T-cell (primary cell): ENCODE measurements around the gene XAB2. TPM values are rescaled to one million over a fixed set of nuclear protein-coding genes. Genes with fewer than 3 reads are reported as not detected.

Experiments
- ATAC-seq, 4 experiments: fragments of 200-7000 bp in 3 of 4; fragments of 150-1000 bp in 1 of 4; cut with Tn5 transposase; replicated peaks in 1 of 4; 1 replicate in 3 of 4; 2 replicates in 1 of 4; pipeline ENCODE4 v1.10.0; 2021; ENCODE audit warnings: moderate library complexity in 3 of 4, mild to moderate bottlenecking in 2 of 4, moderate number of reproducible peaks in 1 of 4
- CTCF ChIA-PET, 2 donors: fragments of 300-600 bp; sonication (Branson Sonifier 250); formaldehyde crosslinking; loops; one replicate each; lab custom pipeline; 2022; ENCODE audit warnings: antibody characterized with exemption in 2 of 2; lab: Charles Lee
- POLR2A ChIA-PET, 2 donors: fragments of 300-600 bp; sonication (Branson Sonifier 250); formaldehyde crosslinking; loops; one replicate each; lab custom pipeline; 2022; ENCODE audit warnings: antibody characterized with exemption in 2 of 2; lab: Charles Lee
- DNase-seq, 35 experiments: peaks; one replicate each; pipeline versions ENCODE4 v3.0.0 to v3.0.0-alpha.2; 2013 to 2023
- H3K27ac ChIP-seq: one replicate; pipeline ENCODE4 v1.5.1; 2013; ENCODE audit warnings: low read length
- H3K27me3 ChIP-seq, 2 experiments: replicated peaks in 1 of 2; 1 replicate in 1 of 2; 2 replicates in 1 of 2; pipeline versions ENCODE4 v1.6.1 to v1.7.0; 2013; ENCODE audit warnings: low read length in 1 of 2, mixed read lengths in 1 of 2; ENCODE audit not compliant: control insufficient read depth in 2 of 2, insufficient read depth in 2 of 2; ENCODE audit errors: extremely low read depth in 1 of 2
- H3K36me3 ChIP-seq, 2 donors: 1 replicate in 1 of 2; 2 replicates in 1 of 2; pipeline versions ENCODE4 v1.6.1 to v1.7.0; 2013; ENCODE audit warnings: low read length in 1 of 2; ENCODE audit not compliant: control insufficient read depth in 2 of 2, insufficient read depth in 1 of 2; ENCODE audit errors: extremely low read depth in 1 of 2
- H3K4me1 ChIP-seq, 2 experiments: 1 replicate in 1 of 2; 2 replicates in 1 of 2; pipeline versions ENCODE4 v1.6.1 to v1.7.0; 2013; ENCODE audit warnings: low read length in 2 of 2, mixed read lengths in 1 of 2; ENCODE audit not compliant: insufficient read depth in 2 of 2, control insufficient read depth in 1 of 2; ENCODE audit errors: extremely low read depth in 1 of 2
- H3K4me3 ChIP-seq, 2 donors: 1 replicate in 1 of 2; 2 replicates in 1 of 2; pipeline versions ENCODE4 v1.5.1 to v1.7.0; 2013; ENCODE audit warnings: mild to moderate bottlenecking in 2 of 2, low read length in 1 of 2, moderate library complexity in 1 of 2; ENCODE audit not compliant: control insufficient read depth in 1 of 2; ENCODE audit errors: extremely low read depth in 1 of 2
- H3K9me3 ChIP-seq: 2 replicates; pipeline ENCODE4 v1.7.0; 2013
- H3K27ac Mint-ChIP-seq, 2 donors: one replicate each; pipeline ENCODE4 v1.8.0; 2020 to 2021; ENCODE audit warnings: mild to moderate bottlenecking in 2 of 2, mixed read lengths in 2 of 2
- H3K27me3 Mint-ChIP-seq, 2 donors: one replicate each; pipeline ENCODE4 v1.8.0; 2021 to 2022; ENCODE audit warnings: mixed read lengths in 2 of 2
- H3K36me3 Mint-ChIP-seq: one replicate; pipeline ENCODE4 v1.8.0; 2021; ENCODE audit warnings: mixed read lengths
- H3K4me1 Mint-ChIP-seq, 3 donors: one replicate each; pipeline ENCODE4 v1.8.0; 2020 to 2022; ENCODE audit warnings: mixed read lengths in 3 of 3, mild to moderate bottlenecking in 1 of 3
- H3K4me3 Mint-ChIP-seq, 3 donors: one replicate each; pipeline ENCODE4 v1.8.0; 2020 to 2022; ENCODE audit warnings: mild to moderate bottlenecking in 3 of 3, mixed read lengths in 3 of 3, moderate library complexity in 3 of 3
- H3K9me3 Mint-ChIP-seq, 3 donors: one replicate each; pipeline ENCODE4 v1.8.0; 2020 to 2022; ENCODE audit warnings: mixed read lengths in 3 of 3
- WGBS: methylation state at CpG from one replicate; pipeline ENCODE4 v1.1.5; 2013; ENCODE audit warnings: missing lambda C conversion rate; ENCODE audit not compliant: insufficient coverage; 5-methylcytosine and 5-hydroxymethylcytosine counted together
- total RNA-seq, 35 experiments: library from RNA in 6 of 35; stranded (reverse) in 6 of 35; fragments of 120-200 nt in 1 of 35; gene quantifications; one replicate each; pipeline versions ENCODE4 v1.2.1 to v1.2.4 and lab custom pipeline; 2013 to 2026

Gene XAB2
- total RNA-seq, 5 donors from 2014 or later (not counting 1 experiment from before 2014, with no cell fraction given): 59.9 to 82.6 (median 78.1) TPM

DNA sequence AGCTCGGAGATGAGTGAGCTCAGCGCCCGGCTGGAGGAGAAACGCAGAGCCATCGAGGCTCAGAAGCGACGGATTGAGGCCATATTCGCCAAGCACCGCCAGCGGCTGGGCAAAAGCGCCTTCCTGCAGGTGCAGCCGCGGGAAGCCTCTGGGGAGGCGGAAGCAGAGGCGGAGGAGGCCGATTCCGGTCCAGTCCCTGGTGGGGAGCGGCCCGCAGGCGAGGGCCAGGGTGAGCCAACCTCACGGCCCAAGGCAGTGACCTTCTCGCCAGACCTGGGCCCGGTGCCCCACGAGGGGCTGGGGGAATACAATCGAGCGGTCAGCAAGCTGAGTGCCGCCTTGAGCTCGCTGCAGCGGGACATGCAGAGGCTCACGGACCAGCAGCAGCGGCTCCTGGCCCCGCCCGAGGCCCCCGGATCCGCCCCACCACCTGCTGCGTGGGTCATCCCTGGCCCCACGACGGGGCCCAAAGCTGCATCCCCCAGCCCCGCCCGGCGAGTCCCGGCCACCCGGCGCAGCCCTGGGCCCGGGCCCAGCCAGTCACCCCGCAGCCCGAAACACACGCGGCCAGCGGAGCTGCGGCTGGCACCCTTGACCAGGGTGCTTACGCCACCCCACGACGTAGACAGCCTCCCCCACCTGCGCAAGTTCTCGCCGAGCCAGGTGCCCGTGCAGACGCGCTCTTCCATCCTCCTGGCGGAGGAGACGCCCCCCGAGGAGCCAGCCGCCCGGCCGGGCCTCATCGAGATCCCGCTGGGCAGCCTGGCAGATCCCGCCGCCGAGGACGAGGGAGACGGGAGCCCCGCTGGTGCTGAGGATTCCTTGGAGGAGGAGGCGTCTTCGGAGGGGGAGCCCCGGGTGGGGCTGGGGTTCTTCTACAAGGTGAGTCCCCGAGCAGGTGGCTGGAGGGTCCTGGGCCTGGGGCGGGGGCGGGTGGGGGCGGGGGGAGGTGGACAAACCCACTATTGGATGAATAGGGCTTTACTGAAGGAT is 16.8 kb downstream of the XAB2 start:
- Histone ChIP-seq H3K4me1 (no peaks in the 10 kb centered on the region), H3K9me3 (no peaks in the 10 kb centered on the region), H3K27me3 (peaks cover 0 to 6% of the 10 kb centered on the region in 2 experiments), H3K27ac (no peak overlapping the region), H3K4me3 (no peak overlapping the region), H3K36me3 (no peaks in the 10 kb centered on the region)
- WGBS: 92% methylated on average over 60 of the region's 81 CpGs
- Mint-ChIP-seq H3K4me3 (no peak overlapping the region), H3K27ac (no peak overlapping the region), H3K27me3 (no peaks in the 10 kb centered on the region), H3K9me3 (no peaks in the 10 kb centered on the region), H3K36me3 (peaks cover 6% of the 10 kb centered on the region), H3K4me1 (no peaks in the 10 kb centered on the region)
- ChIA-PET POLR2A (interaction anchor here in 1 of 2 donors (0.6 kb wide), 1 partner anchor 49 kb away, joined by 3 read pairs; no protein-coding TSS in a partner anchor), CTCF (no interaction called here)
- no peak for ATAC-seq
- DNase-seq: no peak

DNA sequence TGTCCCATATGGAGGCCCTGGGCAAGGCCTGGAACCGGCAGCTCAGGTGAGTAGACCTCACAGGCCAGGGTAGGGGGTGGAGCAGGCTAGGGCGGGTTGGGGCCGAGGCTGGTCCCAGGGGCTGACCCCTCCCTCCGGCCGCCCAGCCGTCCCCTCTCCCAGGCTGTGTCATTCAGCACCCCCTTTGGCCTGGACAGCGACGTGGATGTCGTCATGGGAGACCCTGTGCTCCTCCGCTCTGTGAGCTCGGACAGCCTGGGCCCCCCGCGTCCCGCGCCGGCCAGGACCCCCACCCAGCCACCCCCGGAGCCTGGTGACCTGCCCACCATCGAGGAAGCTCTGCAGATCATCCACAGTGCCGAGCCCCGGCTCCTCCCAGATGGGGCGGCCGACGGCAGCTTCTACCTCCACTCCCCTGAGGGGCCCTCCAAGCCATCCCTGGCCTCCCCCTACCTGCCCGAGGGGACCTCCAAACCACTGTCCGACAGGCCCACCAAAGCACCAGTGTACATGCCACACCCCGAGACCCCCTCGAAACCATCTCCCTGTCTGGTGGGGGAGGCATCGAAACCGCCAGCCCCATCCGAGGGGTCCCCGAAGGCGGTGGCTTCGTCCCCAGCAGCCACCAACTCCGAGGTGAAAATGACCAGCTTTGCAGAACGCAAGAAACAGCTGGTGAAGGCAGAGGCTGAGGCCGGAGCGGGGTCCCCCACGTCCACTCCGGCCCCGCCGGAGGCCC is 17.6 kb downstream of the XAB2 start:
- H3K27me3 ChIP-seq: peaks cover 0 to 14% of the 10 kb centered on the region in 2 experiments
- ATAC-seq (no peak), DNase-seq (no peak)
- H3K4me1 ChIP-seq: peaks cover 2 to 5% of the 10 kb centered on the region in 2 experiments
- H3K27ac ChIP-seq: no peak overlapping the region
- peaks cover 0 to 3% (median 0%) of the 10 kb centered on the region in 3 donors for H3K4me1 Mint-ChIP-seq
- H3K4me3 ChIP-seq: no peak overlapping the region
- 86% methylated on average over 34 of the region's 41 CpGs for WGBS
- H3K4me3 Mint-ChIP-seq: no peak overlapping the region
- no peaks in the 10 kb centered on the region for H3K36me3 Mint-ChIP-seq
- H3K9me3 ChIP-seq: no peaks in the 10 kb centered on the region
- peaks cover 0 to 2% of the 10 kb centered on the region in 2 donors for H3K27me3 Mint-ChIP-seq
- H3K36me3 ChIP-seq: no peaks in the 10 kb centered on the region
- no peaks in the 10 kb centered on the region for H3K9me3 Mint-ChIP-seq
- ChIA-PET CTCF (no interaction called here), POLR2A (interaction anchor here in 1 of 2 donors (0.6 kb wide), 1 partner anchor 49 kb away, joined by 3 read pairs; no protein-coding TSS in a partner anchor)
- H3K27ac Mint-ChIP-seq: no peak overlapping the region

DNA sequence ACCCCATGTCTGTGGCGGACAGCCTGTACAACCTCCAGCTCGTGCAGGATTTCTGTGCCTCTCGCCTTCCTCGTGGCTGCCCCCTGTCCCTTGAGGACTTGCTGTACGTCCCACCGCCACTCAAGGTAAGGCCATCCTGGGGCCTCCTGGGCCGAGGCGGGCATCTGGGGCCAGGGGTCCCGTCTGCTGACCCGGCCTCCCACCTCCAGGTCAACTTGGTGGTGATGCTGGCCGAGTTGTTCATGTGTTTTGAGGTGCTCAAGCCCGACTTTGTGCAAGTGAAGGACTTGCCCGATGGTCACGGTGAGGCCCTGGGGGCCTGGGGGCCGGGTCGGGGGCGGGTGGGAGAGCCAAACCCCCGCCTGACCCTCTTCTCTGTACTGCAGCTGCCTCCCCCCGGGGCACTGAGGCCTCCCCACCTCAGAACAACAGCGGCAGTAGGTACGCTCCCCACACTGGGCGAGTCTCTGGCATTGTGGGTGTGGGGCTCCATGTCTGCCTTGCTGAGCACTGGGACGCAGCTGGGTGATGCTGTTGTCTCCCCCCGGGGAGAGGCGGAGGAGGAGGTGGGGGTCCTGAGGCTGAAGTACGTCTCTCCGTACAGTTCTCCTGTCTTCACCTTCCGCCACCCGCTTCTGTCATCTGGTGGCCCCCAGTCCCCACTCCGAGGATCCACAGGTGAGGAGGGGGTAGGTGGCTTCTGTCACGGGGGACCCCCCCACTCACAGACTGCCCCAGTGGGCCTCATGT is 18.7 kb downstream of the XAB2 start:
- H3K27ac ChIP-seq: no peak overlapping the region
- Mint-ChIP-seq H3K27ac (no peak overlapping the region), H3K36me3 (no peaks in the 10 kb centered on the region), H3K4me1 (peaks cover 0 to 7% (median 0%) of the 10 kb centered on the region in 3 donors), H3K4me3 (no peak overlapping the region), H3K27me3 (peaks cover under 1 to 3% of the 10 kb centered on the region in 2 donors), H3K9me3 (no peaks in the 10 kb centered on the region)
- CTCF ChIA-PET: no interaction called here
- peaks cover 2 to 5% of the 10 kb centered on the region in 2 experiments for H3K4me1 ChIP-seq
- no peaks in the 10 kb centered on the region for H3K36me3 ChIP-seq
- H3K27me3 ChIP-seq: peaks cover 0 to 20% of the 10 kb centered on the region in 2 experiments
- 73% methylated on average over 22 of the region's 31 CpGs for whole genome bisulfite sequencing
- H3K9me3 ChIP-seq: no peaks in the 10 kb centered on the region
- ATAC-seq (no peak), DNase-seq (no peak)
- POLR2A ChIA-PET: no interaction called here
- H3K4me3 ChIP-seq: no peak overlapping the region

DNA sequence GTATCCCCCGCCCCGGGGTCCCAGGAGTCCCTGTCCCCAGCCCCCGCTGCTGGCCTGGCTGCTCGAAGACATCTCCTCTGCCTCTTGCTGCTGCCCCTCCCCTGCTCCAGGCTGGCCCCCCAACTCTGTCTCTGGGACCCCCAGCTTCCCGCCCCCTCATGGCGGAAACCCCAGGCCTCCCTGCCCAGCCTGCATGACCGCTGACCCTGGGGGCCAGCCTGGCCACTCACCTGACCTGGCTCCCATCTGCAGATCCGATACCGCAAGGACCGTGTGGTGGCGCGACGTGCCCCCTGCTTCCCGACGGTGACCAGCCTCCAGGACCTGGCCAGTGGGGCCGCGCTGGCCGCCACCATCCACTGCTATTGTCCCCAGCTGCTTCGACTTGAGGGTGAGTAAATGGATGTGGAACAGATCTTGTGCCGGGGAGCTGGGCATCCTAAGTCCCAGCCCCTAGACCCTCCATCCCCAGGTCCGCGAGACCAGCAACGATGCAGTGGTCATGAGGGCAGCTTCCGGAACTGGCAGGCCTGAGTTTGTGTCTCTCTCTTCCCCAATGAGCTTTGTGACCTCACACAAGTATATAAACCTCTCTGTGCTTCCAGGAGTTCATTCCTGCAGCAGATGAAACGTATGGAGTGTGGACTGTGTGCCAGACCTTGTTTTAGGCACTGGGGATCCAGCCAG is 21.3 kb downstream of the XAB2 start:
- no peak overlapping the region for H3K4me3 ChIP-seq
- H3K36me3 ChIP-seq: no peaks in the 10 kb centered on the region
- peaks cover 0 to 43% of the 10 kb centered on the region in 2 experiments for H3K27me3 ChIP-seq
- Mint-ChIP-seq H3K27ac (no peak overlapping the region), H3K36me3 (no peaks in the 10 kb centered on the region), H3K9me3 (no peaks in the 10 kb centered on the region), H3K4me1 (peaks cover 0 to 11% (median 0%) of the 10 kb centered on the region in 3 donors), H3K27me3 (peaks cover 11 to 15% of the 10 kb centered on the region in 2 donors), H3K4me3 (no peak overlapping the region)
- ChIA-PET POLR2A (no interaction called here), CTCF (interaction anchor here in 1 of 2 donors (0.6 kb wide), 1 partner anchor 61 kb away, joined by 3 read pairs; no protein-coding TSS in a partner anchor)
- H3K27ac ChIP-seq: no peak overlapping the region
- DNase-seq: no peak
- ATAC-seq: no peak
- WGBS: 93% methylated on average over 11 of the region's 25 CpGs
- peaks cover 5 to 7% of the 10 kb centered on the region in 2 experiments for H3K4me1 ChIP-seq
- H3K9me3 ChIP-seq: no peaks in the 10 kb centered on the region

DNA sequence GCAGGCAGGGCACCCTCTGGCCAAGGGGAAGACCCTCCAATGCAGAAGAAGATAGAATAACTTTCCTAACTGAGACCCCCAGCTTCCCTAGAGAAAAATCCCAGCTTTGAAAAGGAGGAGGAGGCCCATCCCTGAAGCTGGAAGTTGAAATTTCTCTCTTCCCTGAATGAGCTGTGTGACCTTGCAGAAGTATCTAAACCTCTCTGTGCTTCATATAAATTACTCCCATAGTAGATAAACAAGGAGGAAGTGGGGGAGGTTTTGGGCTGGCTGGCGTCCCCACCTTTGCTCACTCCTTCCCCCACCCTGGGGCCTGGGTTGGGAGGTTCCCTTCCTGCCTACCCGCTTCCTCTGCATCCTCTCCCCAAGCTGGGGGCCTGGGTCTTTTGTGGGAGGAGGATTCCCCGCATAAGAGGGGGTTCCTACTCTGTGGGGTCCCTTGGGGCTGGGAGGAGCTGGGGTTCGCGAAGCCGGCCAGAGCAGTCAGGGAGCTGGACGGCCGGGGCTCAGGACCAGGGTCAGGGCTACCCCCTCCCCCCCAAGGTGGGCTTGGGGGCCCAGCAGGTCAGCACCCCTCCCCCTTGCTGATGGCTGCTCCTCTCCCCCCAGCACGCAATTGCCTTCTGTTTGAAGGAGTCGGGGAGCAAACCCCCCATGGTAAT is 22.0 kb downstream of the XAB2 start:
- Mint-ChIP-seq H3K9me3 (no peaks in the 10 kb centered on the region), H3K36me3 (no peaks in the 10 kb centered on the region), H3K4me3 (no peak overlapping the region), H3K4me1 (peaks cover 0 to 11% (median 0%) of the 10 kb centered on the region in 3 donors), H3K27ac (no peak overlapping the region), H3K27me3 (peaks cover 13 to 19% of the 10 kb centered on the region in 2 donors)
- Histone ChIP-seq H3K27ac (no peak overlapping the region), H3K4me1 (peaks cover 5 to 7% of the 10 kb centered on the region in 2 experiments), H3K9me3 (no peaks in the 10 kb centered on the region), H3K27me3 (peaks cover 0 to 45% of the 10 kb centered on the region in 2 experiments), H3K36me3 (no peaks in the 10 kb centered on the region), H3K4me3 (no peak overlapping the region)
- ChIA-PET POLR2A (no interaction called here), CTCF (no interaction called here)
- WGBS: no CpG with 5 or more reads among the region's 10 CpGs
- ATAC-seq (no peak), DNase-seq (no peak)
